HG02840 (cell line): Measurements from ENCODE around the gene SYN1.
A peak's percentile ranks its signal among the peaks of the same experiment; 100 is the strongest.
"Not testable (repeated sequence)": the region's sequence is repeated elsewhere in the genome, so short reads cannot be mapped to it uniquely, and the experiment has no call there.

Experiments
- ATAC-seq: cut with Tn5 transposase; IDR thresholded peaks from one replicate; pipeline ENCODE4 v1.9.1; 2021; ENCODE audit warnings: mild to moderate bottlenecking, moderate library complexity, moderate number of reproducible peaks; ENCODE audit not compliant: unreplicated experiment, low FRiP score

SYN1 gene

DNA sequence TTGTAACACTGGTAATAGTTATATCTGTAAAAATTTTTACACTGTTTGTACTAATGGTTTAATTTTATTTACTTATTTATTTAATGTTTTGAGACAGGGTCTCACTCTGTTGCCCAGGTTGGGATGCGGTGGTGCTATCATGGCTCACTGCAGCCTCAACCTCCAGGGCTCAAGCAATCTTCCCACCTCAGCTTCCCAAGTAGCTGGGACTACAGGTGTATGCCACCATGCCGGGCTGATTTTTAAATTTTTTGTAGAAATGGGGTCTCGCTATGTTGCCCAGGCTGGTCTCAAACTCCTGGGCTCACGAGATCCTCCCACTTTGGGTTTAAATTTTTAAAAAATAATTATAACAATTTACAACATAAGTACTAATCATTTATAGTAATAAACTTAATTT, 16.5 kb downstream of the SYN1 start:
- ATAC-seq: not testable (repeated sequence)

DNA sequence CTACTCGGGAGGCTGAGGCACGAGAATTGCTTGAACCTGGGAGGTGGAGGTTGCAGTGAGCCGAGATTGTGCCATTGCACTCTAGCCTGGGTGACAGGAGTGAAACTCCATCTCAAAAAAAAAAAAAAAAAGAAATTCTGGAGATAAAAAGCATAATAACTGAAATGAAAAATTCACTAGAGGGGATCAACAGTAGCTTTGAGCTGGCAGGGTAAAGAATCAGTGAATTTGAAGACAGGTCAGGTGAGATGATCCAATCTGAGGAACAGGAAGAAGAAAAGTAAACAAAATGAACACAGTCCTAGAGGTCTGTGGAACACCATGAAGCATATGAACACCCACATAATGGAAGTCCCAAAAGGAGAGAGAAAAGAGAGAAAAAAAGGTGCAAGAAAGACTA, 22.4 kb downstream of the SYN1 start:
- ATAC-seq: no peak

DNA sequence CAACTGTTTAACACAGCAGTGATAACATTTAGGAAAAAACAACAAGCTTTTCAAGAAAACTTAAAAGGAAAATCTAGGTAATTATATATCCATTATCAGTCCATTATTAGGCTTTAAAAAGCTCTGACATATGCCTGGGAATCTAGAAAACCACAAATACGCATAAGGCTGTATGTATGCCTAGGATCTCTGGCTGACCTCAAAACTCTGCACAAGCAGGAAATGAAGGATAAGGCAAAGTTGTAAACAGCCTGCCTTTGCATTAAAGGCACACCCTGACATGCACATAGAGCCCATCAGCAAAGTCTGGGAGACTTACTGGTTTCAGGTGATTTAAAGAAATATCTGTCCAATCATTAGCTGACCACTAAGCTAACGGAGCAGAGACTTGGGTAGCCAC, 23.4 kb downstream of the SYN1 start:
- ATAC-seq: no peak

DNA sequence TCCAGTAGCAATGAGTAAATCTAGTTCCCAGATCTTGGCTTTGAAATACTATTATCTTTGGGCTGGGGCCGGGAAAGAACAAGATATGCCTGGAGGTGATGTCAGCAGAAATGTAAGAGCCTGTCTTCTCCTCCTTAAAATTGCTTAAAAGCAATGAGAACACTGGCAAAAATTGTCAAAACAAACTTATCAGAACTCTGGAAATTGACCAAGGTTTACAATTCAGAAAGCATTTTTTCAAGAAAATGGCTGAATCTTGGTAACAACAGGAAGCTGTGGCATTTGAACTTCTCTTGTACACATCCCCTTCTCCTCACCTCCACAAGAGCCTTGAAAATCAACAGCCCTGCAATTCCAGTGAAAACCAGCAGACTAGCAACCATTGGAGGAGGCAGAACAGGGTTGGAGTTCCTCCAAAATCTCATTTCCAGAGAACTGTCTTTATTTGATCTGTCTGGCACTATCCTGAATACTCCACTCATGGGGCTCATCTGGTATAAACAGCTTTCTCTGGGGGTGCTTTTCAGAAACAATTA, 23.9 kb downstream of the SYN1 start:
- no peak for ATAC-seq

DNA sequence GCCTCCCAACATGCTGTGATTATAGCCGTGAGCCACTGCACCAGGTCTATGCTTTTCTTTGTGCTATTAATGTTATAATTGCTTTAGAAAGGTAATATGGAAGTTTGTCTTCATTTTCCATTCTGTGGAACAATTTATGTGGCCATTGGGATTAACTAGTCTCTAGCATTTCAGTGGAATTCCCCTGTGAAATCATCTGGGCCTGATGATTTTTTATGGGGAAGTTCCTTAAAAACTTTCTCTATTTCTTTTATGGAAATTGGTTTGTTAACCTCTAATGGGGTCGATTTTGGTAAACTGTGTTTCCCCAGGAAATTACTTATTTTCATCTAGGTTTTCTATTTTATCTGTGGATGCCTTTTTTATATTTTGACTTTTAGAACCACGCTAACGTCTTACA, 26.1 kb downstream of the SYN1 start:
- no peak for ATAC-seq

DNA sequence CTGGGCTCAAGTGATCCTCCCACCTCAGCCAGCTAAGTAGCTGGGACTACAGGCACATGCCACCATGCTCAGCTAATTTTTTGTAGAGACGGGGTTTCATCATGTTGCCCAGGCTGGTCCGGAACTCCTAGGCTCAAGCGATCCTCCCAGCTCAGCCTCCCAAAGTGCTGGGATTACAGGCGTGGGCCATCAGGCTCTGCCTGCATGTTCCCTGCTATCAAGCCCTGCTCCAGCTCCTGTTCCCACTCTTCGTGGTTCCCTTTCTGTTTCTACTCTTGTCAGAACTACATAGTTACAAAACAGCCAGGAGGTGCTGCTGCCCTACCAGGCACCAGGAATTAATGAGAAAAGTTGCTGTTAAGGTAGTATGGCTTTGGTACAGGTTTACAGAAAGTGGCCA, 28.7 kb downstream of the SYN1 start:
- ATAC-seq: no peak

DNA sequence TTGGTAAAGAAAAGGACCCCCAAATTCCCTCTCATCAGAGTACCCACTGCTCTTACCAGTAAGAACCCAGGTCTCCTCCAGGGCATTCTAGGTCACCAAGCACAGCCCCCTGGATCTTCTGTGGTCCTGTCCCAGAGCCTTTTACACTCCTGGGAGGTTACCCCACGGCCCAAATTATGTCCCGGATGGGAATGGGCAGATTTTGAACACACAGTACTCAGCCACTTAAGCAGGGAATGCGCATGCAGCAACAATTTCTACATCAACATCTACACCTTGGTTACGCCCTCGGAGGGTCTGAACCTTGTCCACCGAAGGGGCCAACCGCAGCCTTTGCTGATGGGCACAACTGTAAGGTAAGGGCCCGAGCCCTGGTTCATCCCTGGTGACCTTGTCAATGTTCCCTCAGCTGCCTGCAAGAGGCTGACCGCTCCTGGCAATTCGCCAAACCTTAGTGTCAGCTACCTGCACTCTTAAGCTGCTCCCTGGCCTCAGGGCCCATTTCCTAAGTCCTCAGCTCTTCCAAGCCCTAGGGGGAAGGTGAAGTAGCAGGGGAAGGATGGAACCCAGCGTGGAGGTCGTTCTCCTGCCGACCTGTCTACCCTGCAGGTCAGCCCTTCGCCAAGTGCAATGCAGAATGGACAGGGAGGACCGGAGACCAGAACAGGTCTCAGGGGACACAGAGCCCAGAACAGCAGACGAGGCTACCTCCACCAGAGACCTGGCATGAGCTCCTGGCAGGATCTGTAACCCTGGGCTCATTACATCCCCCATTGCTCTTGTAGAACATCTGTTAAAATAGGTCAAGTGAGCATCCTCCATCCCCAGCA, 31.5 kb downstream of the SYN1 start:
- ATAC-seq: no peak

DNA sequence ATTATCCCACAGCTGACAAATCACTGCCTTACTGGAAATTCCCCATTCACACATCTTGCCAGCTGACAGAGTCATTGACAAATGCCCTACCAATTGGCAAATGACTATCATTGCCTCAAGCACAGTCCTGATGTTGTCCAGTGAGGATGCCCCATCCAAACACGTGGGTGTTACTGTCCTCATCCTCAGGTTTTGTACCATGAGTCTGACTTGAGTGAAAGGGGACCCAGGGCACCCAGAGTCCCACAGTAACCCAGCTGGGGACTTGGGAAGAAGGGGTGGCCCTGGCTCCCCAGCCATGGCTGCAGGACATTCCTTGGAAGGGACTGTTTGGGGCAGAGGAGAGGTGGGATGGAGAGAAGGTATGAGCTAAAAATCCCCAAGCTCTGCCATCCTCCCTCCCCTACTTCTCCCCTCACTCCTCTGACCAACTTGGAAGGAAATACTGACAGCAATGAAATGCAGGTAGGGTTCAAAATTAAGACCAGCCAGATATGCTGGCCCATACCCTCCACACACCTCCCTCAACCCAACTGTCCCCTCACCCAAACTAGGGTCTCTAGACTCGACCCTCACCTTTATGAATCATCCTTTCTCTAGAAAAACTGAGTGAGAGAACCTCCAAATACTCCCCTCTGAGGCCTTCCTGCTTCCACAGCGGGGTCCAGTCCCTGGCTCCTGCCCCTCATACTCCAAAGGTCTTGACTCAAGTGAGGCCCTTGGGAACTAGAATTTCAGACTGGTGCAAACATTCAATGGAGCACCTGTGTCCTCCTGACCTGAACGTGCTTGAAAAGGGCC, 32.4 kb downstream of the SYN1 start:
- ATAC-seq: no peak

DNA sequence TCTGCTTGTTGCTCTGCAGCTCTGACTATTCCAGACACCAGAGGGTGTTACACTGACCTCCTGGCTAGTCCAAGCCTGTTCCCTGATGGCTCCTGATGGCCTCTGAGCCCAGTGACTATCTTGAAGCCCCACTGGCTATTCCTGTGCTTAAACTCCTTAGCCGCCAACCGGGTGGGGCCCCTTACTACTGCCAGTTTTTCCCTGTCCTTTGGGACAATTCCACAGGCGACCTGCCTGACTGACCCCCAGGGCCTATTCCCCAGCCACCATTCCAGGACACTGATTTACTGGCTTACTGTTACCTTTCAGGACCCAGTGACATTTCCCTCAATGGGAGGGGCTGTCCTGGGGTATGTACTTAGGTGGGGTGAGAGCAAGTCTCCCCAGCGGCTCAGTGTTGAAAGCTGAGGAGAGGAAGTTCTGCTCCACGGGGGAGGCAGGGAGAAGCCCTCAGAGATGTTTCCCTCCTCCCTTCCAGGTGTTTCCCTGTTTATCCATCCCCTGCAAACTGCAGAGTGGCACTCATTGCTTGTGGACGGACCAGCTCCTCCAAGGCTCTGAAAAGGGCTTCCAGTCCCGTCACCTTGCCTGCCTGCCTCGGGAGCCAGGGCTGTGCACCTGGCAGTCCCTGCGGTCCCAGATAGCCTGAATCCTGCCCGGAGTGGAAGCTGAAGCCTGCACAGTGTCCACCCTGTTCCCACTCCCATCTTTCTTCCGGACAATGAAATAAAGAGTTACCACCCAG, 33.4 kb downstream of the SYN1 start:
- ATAC-seq: no peak

DNA sequence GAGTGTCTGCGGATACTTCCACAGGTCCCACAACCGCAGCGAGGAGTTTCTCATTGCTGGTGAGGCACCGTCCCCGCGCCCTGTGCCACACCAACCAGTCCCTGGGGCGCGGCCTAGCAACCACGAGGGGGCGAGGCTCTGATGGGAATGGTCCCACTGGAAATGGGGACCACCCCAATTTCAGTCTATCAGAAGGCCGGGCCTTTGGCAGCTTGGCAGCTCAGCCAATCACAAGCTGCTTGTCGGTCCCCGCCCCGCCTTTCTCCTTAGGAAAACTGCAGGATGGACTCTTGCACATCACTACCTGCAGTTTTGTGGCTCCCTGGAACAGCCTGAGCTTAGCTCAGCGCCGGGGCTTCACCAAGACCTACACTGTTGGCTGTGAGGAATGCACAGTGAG, 34.4 kb downstream of the SYN1 start:
- no peak for ATAC-seq

DNA sequence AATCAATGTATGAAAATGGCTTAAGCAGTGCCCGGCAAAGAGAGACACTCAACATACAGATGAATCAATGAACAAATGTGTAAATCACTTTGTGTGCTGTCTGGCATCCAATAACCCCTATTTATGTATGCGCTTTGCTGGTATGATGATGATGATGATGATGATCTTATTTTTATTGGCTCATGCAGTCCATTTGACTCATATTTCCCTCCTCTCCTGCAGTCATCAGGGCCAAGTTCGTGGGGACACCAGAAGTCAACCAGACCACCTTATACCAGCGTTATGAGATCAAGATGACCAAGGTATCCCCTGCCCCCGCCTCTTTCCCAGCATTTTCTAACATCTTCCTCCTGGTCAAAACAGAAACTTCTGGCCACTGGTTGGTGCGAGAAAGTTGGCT, 34.9 kb downstream of the SYN1 start:
- ATAC-seq: no peak

DNA sequence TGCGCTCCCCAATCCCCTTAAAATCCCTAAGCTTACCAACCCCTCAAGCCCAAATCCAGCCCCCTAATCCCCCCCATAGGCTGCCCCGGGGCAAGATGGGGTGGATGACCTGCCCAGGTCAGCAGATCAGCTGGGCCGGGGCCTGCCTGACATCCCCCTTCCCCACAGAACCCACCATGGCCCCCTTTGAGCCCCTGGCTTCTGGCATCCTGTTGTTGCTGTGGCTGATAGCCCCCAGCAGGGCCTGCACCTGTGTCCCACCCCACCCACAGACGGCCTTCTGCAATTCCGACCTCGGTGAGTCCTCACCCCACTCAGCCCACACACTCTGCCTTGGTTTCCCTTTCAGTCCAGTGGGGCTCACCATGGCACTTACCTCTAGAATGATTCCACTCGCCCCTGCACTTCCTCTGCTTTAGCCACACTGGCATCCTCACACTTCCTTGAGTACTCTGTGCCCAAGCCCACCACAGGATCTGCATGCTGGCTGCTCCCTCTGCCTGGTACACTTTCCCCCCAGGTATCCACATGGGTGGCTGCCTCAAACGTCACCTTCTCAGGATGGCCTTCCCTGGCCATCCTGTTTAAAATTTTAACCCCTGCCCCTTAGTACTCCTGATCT, 36.3 kb downstream of the SYN1 start:
- no peak for ATAC-seq

DNA sequence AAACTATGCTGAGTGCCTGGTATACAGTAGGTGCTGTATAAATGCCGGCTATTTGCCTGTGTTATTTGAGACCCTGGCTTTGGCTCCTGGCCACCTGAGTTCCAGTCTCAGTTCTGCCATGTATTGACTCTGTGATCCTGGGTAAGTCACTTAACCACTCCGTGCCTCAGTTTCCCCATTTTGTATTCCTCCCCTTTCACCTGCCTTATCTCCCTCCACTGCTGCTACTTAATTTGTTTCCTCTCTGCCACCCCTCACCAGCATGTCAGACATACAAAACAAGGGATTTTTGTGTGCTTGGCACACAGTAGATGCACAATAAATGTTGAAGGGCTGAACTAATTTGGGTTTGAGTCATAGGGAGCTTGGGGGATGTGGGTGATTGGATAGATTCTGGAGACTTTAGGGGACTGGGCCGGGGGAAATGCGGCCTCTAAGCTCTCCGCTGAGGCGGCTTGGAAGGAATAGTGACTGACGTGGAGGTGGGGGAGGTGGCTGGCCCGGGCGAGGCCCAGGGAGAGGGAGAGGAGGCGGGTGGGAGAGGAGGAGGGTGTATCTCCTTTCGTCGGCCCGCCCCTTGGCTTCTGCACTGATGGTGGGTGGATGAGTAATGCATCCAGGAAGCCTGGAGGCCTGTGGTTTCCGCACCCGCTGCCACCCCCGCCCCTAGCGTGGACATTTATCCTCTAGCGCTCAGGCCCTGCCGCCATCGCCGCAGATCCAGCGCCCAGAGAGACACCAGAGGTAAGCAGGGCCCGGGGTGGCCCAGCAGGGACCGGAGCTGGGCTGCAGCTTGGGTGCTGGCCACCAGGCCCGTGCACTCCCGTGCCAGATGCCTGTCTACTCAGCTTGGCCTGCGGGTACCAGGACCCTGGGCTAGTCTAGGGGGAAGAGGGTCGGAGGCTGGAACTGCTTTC, 37.7 kb downstream of the SYN1 start, which contains the start of gene TIMP1:
TIMP1 (plus strand) TSS at position 706 of the 917 bp plus-strand sequence. CDS start 980 bp downstream, outside the sequence.
- peak; percentile 62 for ATAC-seq

DNA sequence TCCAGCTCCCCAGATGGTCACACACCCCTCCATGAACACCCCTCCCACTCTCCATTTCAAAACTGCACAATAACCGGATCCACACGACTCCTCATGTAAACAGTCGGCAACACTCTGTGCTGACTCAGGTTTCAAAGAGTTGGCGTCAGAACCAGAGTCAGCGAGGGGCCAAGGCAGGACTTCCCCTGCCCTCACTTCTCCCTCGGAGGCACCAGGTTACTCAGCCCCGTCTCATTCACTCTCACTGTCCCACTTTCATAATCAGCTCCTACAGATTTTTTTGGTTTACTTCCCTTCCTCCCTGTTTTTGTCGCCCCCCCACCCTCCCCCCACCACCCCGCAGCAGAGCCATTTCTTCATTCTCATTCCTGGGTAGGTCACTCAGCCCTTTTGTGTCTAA, 40.1 kb downstream of the SYN1 start:
- no peak for ATAC-seq

DNA sequence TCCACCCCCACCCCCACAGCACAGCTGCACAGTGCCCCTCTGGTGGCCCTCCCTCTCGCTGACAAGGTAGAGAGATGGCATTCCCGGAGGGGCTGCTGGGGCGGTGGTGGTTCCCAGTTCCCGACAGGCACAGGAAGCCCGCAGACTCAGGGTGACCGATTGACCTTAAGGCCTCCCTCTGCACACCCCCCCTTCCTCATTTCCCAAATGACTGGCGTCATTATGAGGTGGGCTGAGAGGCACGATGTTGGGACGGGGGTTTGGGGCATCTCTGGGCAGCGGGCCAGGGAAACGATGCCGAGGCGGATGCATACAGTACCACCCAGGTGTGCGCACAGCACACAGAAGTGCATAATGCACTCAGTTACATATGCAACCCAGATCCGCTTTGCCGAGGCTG, 41.0 kb downstream of the SYN1 start:
- no peak for ATAC-seq

DNA sequence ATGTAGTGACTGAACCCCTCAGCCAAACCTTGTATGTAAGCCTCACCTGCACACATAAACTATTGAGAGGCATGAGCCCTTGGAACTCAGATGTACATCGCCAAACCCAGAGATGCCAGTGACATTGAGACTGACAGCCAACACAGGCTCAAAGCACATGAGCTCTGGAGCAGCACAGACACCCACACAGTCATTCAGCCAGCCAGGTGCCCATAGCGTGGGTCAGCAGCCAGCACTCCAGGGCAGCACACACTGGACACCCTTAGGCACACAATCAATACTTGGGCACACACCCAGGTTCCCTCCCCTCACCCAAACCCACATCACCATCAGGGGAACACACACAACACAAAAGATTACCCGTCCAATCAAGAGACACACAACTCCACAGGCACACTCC, 41.8 kb downstream of the SYN1 start:
- no peak for ATAC-seq

DNA sequence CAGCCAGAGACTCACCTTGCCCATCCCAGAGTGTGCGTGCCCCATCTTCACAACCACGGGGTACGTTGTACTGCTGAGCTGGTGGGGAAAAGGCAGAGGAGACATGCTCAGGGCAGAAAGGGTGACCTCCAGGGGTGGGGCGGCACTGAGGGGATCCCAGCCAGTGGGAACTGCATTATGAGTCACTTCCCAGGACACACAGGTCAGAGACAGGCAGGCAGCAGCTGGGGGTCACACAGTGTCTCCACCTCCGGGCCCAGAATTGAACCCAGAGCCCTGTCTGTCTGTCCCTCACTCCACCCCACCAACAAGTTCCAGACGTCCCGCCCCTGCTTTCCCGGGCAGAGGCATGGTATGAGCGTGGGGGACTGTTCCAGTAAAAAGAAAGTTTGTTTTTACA, 42.2 kb downstream of the SYN1 start:
- no peak for ATAC-seq

DNA sequence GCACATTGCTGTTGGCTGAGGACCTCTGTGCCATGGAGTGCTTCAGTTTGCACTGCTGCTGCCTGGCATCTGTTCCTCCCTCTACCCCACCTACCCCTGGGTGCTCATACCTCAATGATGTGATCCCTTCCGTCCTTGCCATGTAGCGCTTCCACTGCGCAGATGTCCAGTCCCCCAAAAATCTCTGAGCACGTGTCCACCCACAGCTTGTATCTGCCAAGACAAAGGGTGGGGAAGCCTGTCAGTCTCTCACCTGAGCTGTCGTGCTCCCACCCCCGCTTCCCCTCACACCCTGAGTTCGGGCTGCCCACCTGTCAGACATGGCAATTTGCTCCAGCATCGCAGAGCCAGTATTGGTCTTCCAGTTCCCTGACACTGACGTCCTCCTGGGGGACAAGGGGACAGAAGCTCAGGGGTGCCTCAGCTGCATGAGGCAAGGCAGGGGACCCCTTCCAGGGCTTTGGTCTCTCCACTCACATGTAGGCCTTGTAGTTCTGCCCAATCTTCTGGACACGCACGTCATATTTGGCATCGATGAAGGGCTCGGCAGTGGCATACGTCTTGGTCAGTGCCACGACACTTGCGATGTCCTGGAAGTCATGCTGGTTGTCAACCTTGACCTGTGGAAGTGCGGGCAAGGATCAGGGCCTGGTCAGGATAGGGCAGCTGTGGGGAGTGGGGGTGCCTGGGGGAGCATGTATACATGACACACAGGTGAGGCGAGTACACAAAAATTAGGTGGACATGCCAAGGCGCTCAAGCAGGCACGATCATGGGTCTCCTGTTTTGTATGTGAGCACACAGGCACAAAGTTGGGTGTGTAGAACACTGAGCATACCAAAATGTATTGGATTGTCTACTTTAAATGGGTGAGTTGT, 43.4 kb downstream of the SYN1 start:
- ATAC-seq: no peak
